GM19438 (cell line): ENCODE results near the gene OR51F2.
"Not testable (repeated sequence)": the region's sequence is repeated elsewhere in the genome, so short reads cannot be mapped to it uniquely, and the experiment has no call there.

Experiments
- ATAC-seq: cut with Tn5 transposase; IDR thresholded peaks from one replicate; pipeline ENCODE4 v1.9.1; 2021; ENCODE audit warnings: low read depth; ENCODE audit not compliant: unreplicated experiment

The OR51F2 gene

GRCh38 chr11:4821021-4821420, at the start of gene OR51F2:
Gene OR51F2, plus strand, starts transcription at chr11:4821321. Its CDS starts 101 bp downstream, at chr11:4821422.
- no peak for ATAC-seq

GRCh38 chr11:4782454-4782853, 38.7 kb upstream of the OR51F2 start:
- ATAC-seq, result no peak

GRCh38 chr11:4797206-4797605, 23.9 kb upstream of the OR51F2 start:
- no peak for ATAC-seq

- ATAC-seq, result no peak
These were observed 22.5 kb upstream of the OR51F2 start for GRCh38 chr11:4798427-4799183.

GRCh38 chr11:4801316-4801715, 19.8 kb upstream of the OR51F2 start:
- not testable (repeated sequence) for ATAC-seq

- no peak for ATAC-seq
These were observed 16.8 kb upstream of the OR51F2 start, which contains the start of gene OR52R1 for GRCh38 chr11:4804280-4804679. Gene OR52R1, minus strand, starts transcription at chr11:4804380. Its CDS starts 0 bp downstream, at chr11:4804380.

GRCh38 chr11:4808476-4808875, 12.6 kb upstream of the OR51F2 start:
- ATAC-seq, result no peak

- ATAC-seq, result no peak
These were observed 11.9 kb upstream of the OR51F2 start for GRCh38 chr11:4809246-4809645.

GRCh38 chr11:4825132-4825531, 4.0 kb downstream of the OR51F2 start:
- no peak for ATAC-seq

GRCh38 chr11:4826425-4826824, 5.3 kb downstream of the OR51F2 start:
- ATAC-seq, result no peak

- no peak for ATAC-seq
These were observed 9.2 kb downstream of the OR51F2 start for GRCh38 chr11:4830346-4830745.

- no peak for ATAC-seq
These were observed 9.8 kb downstream of the OR51F2 start for GRCh38 chr11:4830909-4831308.

- ATAC-seq, result no peak
These were observed 18.9 kb downstream of the OR51F2 start for GRCh38 chr11:4839851-4840549.

GRCh38 chr11:4848908-4849532, 27.9 kb downstream of the OR51F2 start, which contains the start of gene OR51S1:
Gene OR51S1, minus strand, starts transcription at chr11:4849208. Its CDS starts 0 bp downstream, at chr11:4849208.
- ATAC-seq, result no peak

GRCh38 chr11:4851033-4851432, 29.9 kb downstream of the OR51F2 start:
- ATAC-seq, result no peak

GRCh38 chr11:4854286-4854685, 33.2 kb downstream of the OR51F2 start:
- ATAC-seq, result not testable (repeated sequence)

- no peak for ATAC-seq
These were observed 41.5 kb downstream of the OR51F2 start for GRCh38 chr11:4862447-4863236.

GRCh38 chr11:4863876-4864275, 42.8 kb downstream of the OR51F2 start:
- ATAC-seq, result no peak

- no peak for ATAC-seq
These were observed 44.7 kb downstream of the OR51F2 start for GRCh38 chr11:4865855-4866254.
